Measurements from ENCODE around the gene DDB1.

Gene DDB1

GRCh38 chr11:61342207-61342803 lies 9.4 kb upstream of the DDB1 start:
- no peak for TF ChIP-seq CTCF (IDR thresholded peaks at IDR 0.05)
- Histone ChIP-seq H3K9me3 (no peaks in the 10 kb centered on the region), H3K27ac (no peak overlapping the region), H3K4me1 (ENCODE audit: control insufficient read depth in 1 of 2, insufficient read depth in 1 of 2, low read depth in 1 of 2, low read length in 1 of 2) (no peaks in the 10 kb centered on the region), H3K4me3 (ENCODE audit: low read depth in 1 of 2, low read length in 1 of 2) (no peak overlapping the region), H3K36me3 (peaks cover 62% of the 10 kb centered on the region), H3K27me3 (no peaks in the 10 kb centered on the region)

- Histone ChIP-seq H3K36me3 (peaks cover 57% of the 10 kb centered on the region), H3K4me1 (ENCODE audit: control insufficient read depth in 1 of 2, insufficient read depth in 1 of 2, low read depth in 1 of 2, low read length in 1 of 2) (no peaks in the 10 kb centered on the region), H3K4me3 (ENCODE audit: low read depth in 1 of 2, low read length in 1 of 2) (no peak overlapping the region), H3K9me3 (no peaks in the 10 kb centered on the region), H3K27me3 (no peaks in the 10 kb centered on the region), H3K27ac (no peak overlapping the region)
- no peak for TF ChIP-seq CTCF (IDR thresholded peaks at IDR 0.05)
Observed at GRCh38 chr11:61341706-61342105, 8.8 kb upstream of the DDB1 start.

DNA sequence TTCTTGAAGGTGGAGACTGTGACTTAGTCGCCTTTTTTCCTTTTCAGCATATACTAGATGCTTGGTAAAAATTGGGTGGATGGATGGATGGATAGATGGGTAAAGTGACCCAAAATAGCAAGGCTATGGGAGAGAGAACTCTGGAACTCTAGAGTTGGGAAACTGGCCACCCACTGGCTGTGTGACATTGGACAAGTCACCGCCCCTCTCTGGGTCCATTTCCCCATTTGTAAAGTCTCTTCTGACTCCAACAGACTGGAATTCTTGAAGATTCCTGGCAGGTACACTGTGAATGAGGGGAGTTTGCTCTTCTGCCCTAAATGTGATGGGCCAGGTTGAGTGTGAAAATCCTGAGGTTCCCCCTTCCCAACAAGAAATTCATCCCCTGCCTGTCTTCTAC lies 8.1 kb upstream of the DDB1 start:
- Histone ChIP-seq H3K27ac (no peak overlapping the region), H3K27me3 (no peaks in the 10 kb centered on the region), H3K4me3 (ENCODE audit: low read depth in 1 of 2, low read length in 1 of 2) (no peak overlapping the region), H3K9me3 (no peaks in the 10 kb centered on the region), H3K36me3 (peaks cover 49% of the 10 kb centered on the region), H3K4me1 (ENCODE audit: control insufficient read depth in 1 of 2, insufficient read depth in 1 of 2, low read depth in 1 of 2, low read length in 1 of 2) (peaks cover 3 to 4% of the 10 kb centered on the region in 2 experiments)
- TF ChIP-seq CTCF (IDR thresholded peaks at IDR 0.05) = no peak

DNA sequence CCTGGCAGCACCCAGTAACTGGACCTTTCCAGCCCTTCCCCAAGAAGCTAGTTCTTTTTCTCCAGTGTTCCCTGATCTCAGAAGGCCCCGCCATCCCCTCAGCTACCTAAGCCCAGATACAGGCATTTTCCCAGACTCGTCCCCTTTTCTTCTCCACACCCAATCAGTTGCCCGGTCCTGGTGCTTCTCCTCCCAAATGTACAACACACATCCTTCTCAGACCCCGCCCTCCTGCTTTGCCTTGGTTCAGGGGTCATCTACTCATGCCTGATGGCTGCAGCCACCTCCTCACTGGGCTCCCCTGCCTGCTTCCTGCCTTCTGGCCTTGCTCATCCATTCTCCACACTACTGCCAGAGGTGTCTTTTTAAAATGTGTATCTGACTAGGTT lies 6.6 kb upstream of the DDB1 start:
- Histone ChIP-seq H3K27ac (no peak overlapping the region), H3K4me3 (ENCODE audit: low read depth in 1 of 2, low read length in 1 of 2) (no peak overlapping the region), H3K9me3 (no peaks in the 10 kb centered on the region), H3K36me3 (peaks cover 35% of the 10 kb centered on the region), H3K4me1 (ENCODE audit: control insufficient read depth in 1 of 2, insufficient read depth in 1 of 2, low read depth in 1 of 2, low read length in 1 of 2) (peaks cover 5 to 7% of the 10 kb centered on the region in 2 experiments), H3K27me3 (no peaks in the 10 kb centered on the region)
- TF ChIP-seq CTCF (IDR thresholded peaks at IDR 0.05) = no peak

DNA sequence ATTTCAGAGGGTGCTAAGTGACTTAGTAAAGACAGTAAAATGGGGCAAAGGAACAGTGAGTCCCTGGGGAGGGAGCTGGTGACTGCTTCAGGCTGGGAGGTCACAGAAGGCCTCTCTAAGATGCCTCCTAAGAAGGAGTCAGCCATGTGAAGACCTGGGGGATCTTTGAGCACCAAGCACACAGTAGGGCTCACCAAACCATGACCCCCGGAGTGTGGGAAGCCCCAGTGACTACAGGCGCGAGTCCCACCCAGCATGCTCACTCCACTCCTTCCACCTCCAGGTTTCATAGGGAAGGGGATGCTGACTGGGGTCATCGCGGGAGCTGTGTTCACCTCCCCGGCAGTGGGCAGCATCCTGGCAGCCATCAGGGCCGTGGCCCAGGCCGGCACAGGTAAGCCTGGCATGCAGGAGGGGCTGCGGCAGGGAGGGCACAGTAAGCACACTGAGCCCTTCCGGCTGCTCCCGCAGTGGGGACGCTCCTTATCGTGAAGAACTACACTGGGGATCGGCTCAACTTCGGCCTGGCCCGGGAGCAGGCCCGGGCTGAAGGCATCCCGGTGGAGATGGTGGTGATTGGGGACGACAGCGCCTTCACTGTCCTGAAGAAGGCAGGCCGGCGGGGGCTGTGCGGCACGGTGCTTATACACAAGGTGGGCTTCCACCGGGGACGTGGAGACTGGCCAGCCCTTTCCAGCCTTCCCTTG lies 6.0 kb upstream of the DDB1 start:
- H3K4me1 ChIP-seq (ENCODE audit: control insufficient read depth in 1 of 2, insufficient read depth in 1 of 2, low read depth in 1 of 2, low read length in 1 of 2) = peaks cover 5 to 7% of the 10 kb centered on the region in 2 experiments
- H3K27ac ChIP-seq = no peak overlapping the region
- H3K27me3 ChIP-seq = no peaks in the 10 kb centered on the region
- H3K4me3 ChIP-seq (ENCODE audit: low read depth in 1 of 2, low read length in 1 of 2) = no peak overlapping the region
- H3K9me3 ChIP-seq = no peaks in the 10 kb centered on the region
- H3K36me3 ChIP-seq = peaks cover 34% of the 10 kb centered on the region
- no peak for TF ChIP-seq CTCF (IDR thresholded peaks at IDR 0.05)
